OCI-M1 (cell line): Measurements from ENCODE around the gene PLEKHA5.
A peak's percentile ranks its signal among the peaks of the same experiment; 100 is the strongest.
"Not testable (repeated sequence)": the region's sequence is repeated elsewhere in the genome, so short reads cannot be mapped to it uniquely, and the experiment has no call there.

Experiments used
- DNase-seq: peaks from one replicate; lab custom pipeline; 2025; lab: John Stamatoyannopoulos, UW

Gene PLEKHA5

GRCh38 chr12:19168644-19169043, 39.1 kb downstream of the PLEKHA5 start:
- no peak for DNase-seq

DNA sequence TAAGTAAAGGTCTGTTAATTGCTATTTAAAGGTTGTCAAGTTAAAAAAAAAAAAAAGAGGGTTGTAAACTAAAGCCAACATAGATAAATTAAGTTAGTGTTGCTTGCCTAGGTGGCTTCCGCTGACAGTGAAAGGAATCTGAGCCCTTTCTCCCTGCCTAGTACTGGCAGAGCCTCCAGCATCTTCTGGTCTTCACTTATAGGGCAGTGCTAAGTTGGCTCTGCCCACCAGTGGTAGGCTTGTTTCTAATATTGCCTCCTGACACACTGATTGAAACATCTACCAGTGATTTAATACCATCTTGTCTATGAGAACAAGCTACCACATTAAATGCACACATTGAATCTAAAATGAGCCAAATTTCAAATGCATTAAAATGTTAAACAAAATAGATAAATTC, 39.7 kb downstream of the PLEKHA5 start:
- DNase-seq: no peak

DNA sequence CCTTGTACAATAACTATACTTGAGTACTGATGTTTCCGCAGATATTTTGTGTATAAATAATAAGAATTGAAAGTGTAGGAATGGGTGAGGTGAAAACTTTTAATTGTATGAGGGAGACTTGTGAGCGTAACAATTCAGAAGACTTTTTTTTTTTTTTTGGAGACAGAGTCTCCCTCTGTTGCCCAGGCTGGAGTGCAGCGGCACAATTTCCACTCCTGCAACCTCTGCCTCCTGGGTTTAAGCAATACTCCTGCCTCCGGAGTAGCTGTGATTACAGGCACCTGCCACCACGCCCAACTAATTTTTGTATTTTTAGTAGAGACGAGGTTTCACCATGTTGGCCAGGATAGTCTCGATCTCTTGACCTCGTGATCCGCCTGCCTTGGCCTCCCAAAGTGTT, 40.8 kb downstream of the PLEKHA5 start:
- DNase-seq: not testable (repeated sequence)

GRCh38 chr12:19171731-19172130, 42.2 kb downstream of the PLEKHA5 start:
- no peak for DNase-seq

GRCh38 chr12:19177754-19178153, 48.2 kb downstream of the PLEKHA5 start:
- DNase-seq: no peak

DNA sequence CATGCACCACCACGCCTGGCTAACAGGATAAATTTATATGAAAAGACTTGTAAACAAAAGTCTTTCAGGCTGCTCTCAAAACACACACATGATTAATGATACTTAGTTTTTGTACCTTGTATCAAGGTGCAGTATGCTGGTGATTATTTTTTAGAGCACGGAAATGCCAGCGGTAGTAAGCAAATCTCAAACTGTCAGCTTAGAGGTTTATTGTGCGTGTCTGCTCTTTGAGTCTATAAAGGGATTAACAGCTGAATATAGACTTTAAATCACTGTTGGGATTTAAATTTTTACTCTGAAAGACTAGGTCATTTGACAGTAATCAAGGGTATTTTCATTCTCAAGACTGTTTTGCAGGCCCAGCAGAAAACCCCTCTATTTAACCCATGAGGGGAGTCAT, 50.5 kb downstream of the PLEKHA5 start:
- DNase-seq: no peak

DNA sequence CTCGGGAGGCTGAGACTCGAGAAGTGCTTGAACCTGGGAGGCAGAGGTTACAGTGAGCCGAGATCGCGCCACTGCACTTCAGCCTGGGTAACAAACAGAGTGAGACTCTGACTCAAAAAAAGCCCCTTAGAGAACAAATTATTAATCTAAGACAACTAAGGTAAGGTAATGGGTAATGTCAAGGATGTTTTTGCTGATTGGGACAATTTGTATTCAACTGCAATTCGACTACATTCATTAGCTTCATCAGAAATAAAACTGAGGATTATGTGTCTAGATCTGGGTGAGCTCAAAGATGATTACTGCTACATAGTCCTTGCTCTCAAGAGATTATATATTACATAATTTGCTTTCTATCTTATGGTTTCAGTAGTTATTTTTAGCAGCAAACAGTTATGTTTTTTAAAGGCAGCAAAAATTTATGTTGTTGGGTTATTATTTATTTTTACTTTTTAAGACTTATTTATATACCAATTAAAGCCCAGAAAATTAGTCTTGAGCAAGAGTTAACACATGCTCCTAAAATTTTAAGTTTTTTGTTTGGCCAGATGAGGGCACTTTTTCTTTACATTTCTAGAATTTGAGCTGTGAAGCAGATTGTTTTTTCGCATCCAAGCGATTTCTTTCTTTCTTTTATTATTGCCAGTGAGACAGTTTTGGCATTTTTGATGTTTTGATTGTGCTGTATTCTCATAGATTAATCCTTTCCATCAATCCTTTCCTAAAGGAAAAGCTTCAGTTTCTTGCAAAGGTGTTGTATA, 52.3 kb downstream of the PLEKHA5 start:
- peak; percentile 62 for DNase-seq

- peak; percentile 35 for DNase-seq
These were observed 53.7 kb downstream of the PLEKHA5 start for GRCh38 chr12:19183121-19183838.

DNA sequence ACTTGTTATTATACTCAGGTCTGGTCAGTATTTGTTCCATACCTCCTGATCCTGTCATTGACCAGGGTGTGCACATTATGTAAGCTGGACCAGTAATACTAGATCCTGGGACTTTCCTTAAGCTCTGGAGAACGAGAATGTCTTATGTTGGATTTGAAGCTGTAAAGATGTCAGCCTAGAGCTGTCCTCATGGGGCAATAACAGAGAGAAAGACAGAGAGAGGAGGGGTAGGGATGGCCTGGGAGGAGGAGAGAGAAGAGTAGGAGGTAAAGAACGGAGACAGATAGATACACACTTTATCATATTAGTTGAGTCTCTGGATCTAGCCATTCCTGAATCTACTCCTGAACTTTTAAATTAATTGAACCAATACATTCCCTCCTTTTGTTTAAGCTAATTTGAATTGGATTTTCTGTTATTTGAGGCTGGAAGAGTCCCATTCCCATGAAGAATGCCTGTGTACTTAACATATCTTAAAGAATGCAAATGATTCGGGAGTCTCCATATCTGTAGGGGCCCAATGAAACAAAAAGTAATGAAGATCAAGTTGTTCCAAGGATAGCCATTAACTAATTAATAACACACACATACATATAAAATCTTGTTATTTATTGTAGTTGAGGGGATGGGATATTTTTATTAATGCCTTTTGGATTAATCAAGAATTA, 55.9 kb downstream of the PLEKHA5 start:
- DNase-seq: no peak

- DNase-seq: peak; percentile 80
These were observed 57.5 kb downstream of the PLEKHA5 start for GRCh38 chr12:19186722-19187661.

DNA sequence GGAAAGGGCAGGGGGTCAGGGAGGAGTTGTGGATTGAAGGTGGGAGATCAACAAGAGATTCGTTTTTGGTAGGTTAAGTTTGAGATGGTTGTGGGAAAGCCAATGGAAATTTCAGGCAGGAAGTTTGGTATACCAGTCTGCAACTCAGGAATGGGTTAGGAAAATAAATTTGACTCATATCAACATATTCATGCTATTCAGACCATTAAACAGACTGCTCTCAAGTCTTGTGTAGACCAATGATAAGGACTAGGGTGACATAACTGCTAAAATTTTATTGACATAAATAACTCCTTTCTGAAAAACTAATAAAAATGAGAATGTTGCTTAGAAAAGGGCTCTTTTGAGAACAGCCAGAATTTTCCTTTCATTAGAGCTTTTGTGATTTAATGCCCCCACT, 60.0 kb downstream of the PLEKHA5 start:
- no peak for DNase-seq

- DNase-seq: peak; percentile 78
These were observed 60.9 kb downstream of the PLEKHA5 start for GRCh38 chr12:19190292-19191031.

GRCh38 chr12:19191089-19191488, 61.6 kb downstream of the PLEKHA5 start:
- DNase-seq: peak; percentile 46

DNA sequence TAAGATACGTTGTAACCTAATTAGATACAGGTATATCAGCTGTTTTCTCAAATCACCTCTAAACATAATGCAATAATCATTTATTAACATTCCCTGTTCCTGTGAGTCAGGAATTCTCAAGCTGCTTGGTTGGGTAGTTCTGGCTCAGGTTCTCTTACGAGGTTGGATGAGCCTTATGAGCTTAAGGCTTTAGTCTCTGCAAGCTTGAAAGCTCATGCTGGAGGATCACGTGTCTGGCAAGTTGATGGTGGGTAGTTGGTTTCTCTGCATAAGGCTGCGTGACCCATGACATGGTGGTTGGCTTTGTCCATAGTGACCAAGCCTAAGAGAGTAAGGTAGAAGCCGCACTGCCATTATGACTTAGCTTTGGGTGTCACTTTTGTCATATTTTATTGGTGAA, 62.0 kb downstream of the PLEKHA5 start:
- no peak for DNase-seq

- DNase-seq: no peak
These were observed 63.2 kb downstream of the PLEKHA5 start for GRCh38 chr12:19192710-19193109.

DNA sequence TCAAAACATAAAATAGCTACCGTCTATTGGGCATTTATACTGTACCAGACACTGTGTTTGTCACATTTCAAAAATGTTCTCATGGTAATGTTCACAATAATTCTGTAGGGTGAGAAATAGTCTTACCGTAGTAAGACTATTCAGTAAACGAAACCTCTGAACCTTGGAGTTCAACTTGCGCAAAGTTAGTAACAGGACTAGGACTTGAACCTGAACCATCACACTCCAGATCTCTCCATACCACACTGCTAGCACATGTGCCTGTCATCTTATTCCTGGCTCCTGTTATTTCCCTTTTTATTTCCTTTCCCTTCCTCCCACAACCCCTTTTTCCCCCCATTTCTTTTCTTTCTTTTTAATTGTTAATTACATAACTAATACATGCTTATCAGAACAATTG, 65.4 kb downstream of the PLEKHA5 start:
- no peak for DNase-seq

GRCh38 chr12:19196959-19197630, 67.6 kb downstream of the PLEKHA5 start:
- no peak for DNase-seq

DNA sequence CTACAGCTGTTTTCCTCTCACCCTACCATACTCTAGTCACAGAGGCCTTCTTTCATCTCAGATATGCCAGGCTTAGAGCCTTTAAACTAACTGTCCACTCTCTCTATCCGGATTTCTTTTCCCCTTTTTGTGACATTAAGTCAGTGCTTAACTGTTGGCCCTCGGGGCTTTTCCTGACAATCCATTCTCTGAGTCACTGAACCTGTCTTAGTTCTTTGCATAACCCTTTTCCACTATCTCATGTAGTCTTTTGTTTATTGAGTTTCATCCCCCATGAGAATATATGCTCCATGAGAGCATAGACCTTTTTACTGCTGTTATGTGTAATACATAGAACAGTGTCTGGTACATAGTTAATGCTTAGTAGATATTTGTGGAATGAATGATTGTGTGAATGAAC, 68.7 kb downstream of the PLEKHA5 start:
- DNase-seq: no peak

GRCh38 chr12:19199332-19199731, 69.8 kb downstream of the PLEKHA5 start:
- DNase-seq: no peak

GRCh38 chr12:19200261-19200660, 70.7 kb downstream of the PLEKHA5 start:
- DNase-seq: no peak

DNA sequence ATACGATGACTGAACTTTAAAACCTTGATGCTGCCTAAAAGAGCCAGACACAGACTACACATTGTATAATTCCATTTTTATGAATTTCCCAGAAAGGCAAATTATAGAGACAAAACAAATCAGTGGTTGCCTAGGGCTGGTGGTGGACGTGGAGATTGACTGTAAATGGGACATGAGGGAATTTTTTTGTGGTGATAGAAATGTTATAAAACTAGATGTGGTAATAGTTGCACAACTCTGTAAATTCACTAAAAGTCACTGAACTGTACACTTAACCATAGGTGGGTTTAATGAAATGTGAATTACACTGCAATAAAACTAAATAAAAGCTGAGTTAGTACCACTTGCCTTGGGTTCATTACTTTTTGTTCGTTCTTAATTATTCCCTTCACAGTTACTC, 72.1 kb downstream of the PLEKHA5 start:
- DNase-seq: no peak
